GM21723 (cell line): ENCODE results near the gene SSNA1.

Experiments
- ATAC-seq: cut with Tn5 transposase; IDR thresholded peaks from one replicate; pipeline ENCODE4 v1.9.1; 2021; ENCODE audit warnings: mild to moderate bottlenecking, moderate library complexity; ENCODE audit not compliant: unreplicated experiment

SSNA1 gene

GRCh38 chr9:137219757-137220316 lies 31.4 kb downstream of the SSNA1 start:
- ATAC-seq = no peak

GRCh38 chr9:137220317-137221094 lies 32.0 kb downstream of the SSNA1 start:
- ATAC-seq = no peak

- no peak for ATAC-seq
Measured at GRCh38 chr9:137221095-137221505, 32.6 kb downstream of the SSNA1 start.

GRCh38 chr9:137221506-137222111 lies 33.1 kb downstream of the SSNA1 start:
- ATAC-seq = no peak

GRCh38 chr9:137222190-137223077 lies 34.0 kb downstream of the SSNA1 start, which contains the start of gene RNF208:
TSS of gene RNF208 (minus strand) at chr9:137222240. CDS start at chr9:137221212, 1,028 bp downstream.
- ATAC-seq = no peak

GRCh38 chr9:137223078-137223970 lies 34.8 kb downstream of the SSNA1 start:
- ATAC-seq = peak; percentile 64

- ATAC-seq = no peak
Measured at GRCh38 chr9:137224830-137225694, 36.6 kb downstream of the SSNA1 start, which contains the start of gene CYSRT1. TSS of gene CYSRT1 (plus strand) at chr9:137225174. CDS start at chr9:137225622, 448 bp downstream.

GRCh38 chr9:137225699-137226331 lies 37.3 kb downstream of the SSNA1 start:
- ATAC-seq = no peak

GRCh38 chr9:137226338-137227053 lies 38.0 kb downstream of the SSNA1 start:
- no peak for ATAC-seq

- ATAC-seq = no peak
Measured at GRCh38 chr9:137227054-137227852, 38.8 kb downstream of the SSNA1 start, which contains the start of gene RNF224. TSS of gene RNF224 (plus strand) at chr9:137227502. CDS start at chr9:137228336, 834 bp downstream.

- no peak for ATAC-seq
Measured at GRCh38 chr9:137227853-137228505, 39.5 kb downstream of the SSNA1 start.

GRCh38 chr9:137228506-137228967 lies 40.1 kb downstream of the SSNA1 start:
- no peak for ATAC-seq

- ATAC-seq = no peak
Measured at GRCh38 chr9:137228968-137229896, 40.8 kb downstream of the SSNA1 start.

GRCh38 chr9:137229903-137230704 lies 41.6 kb downstream of the SSNA1 start:
- ATAC-seq = no peak
